Right atrium auricular region (tissue), 2 donors: ENCODE results near the gene ATP5PB. TPM values are rescaled to one million over a fixed set of nuclear protein-coding genes. Genes with fewer than 3 reads are reported as not detected.

Source experiments
- DNase-seq: peaks from one replicate; pipeline ENCODE4 v3.0.0-alpha.2; 2019; ENCODE audit warnings: low spot score
- H3K27ac ChIP-seq, 2 donors: fragments of 200-600 bp; sonication (generic); 1 replicate in 1 of 2; 2 replicates in 1 of 2; pipeline ENCODE4 v1.5.1; 2016 to 2019
- H3K27me3 ChIP-seq, 2 donors: fragments of 200-600 bp; sonication (generic); one replicate each; pipeline versions ENCODE4 v1.5.1 to v1.6.0; 2017 to 2019
- H3K36me3 ChIP-seq: fragments of 200-600 bp; sonication (generic); one replicate; pipeline ENCODE4 v1.5.1; 2016
- H3K4me1 ChIP-seq, 2 donors: fragments of 200-600 bp; sonication (generic); one replicate each; pipeline versions ENCODE4 v1.5.1 to v1.6.0; 2017 to 2019
- H3K4me3 ChIP-seq, 2 donors: fragments of 200-600 bp; sonication (generic); 1 replicate in 1 of 2; 2 replicates in 1 of 2; pipeline ENCODE4 v1.5.1; 2017 to 2019; ENCODE audit warnings: mild to moderate bottlenecking in 1 of 2, moderate library complexity in 1 of 2
- H3K9me3 ChIP-seq, 2 donors: fragments of 200-600 bp; sonication (generic); one replicate each; pipeline ENCODE4 v1.5.1; 2019
- total RNA-seq, 2 donors: library from RNA; depleted of rRNA; stranded (reverse); fragments of >200 nt; gene quantifications; one replicate each; pipeline ENCODE4 v1.1.0, GENCODE V29; 2016
- TF ChIP-seq, protein P1 (sequence below), 2 donors: fragments of 200-600 bp; sonication (generic); IDR thresholded peaks; one replicate each; pipeline ENCODE4 v1.5.1; 2019; ENCODE audit warnings: antibody characterized with exemption in 2 of 2

The ATP5PB gene
- total RNA-seq, 2 donors from 2014 or later, result 297 to 429 TPM

DNA sequence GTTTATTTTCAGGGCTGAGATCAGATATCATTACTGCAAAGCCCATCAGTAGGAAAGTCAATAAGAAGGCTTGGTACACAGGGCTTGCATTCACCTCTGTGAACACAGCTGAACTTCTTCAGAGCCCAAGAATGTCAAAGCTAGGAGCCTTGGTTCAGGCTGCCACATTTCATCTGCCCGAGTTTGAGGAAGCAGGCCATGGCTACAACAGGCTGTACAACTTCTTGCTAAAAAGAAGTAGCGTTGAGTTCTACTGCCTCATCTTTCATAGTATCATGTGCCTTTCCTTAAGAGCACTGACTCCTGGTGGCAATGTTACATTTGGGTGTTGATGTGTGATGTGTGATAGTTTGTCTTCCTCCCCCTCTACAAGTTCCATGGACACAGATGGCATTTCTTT, 34.6 kb downstream of the ATP5PB start:
- no peaks in the 10 kb centered on the region for H3K9me3 ChIP-seq
- H3K27ac ChIP-seq, result no peak overlapping the region
- no peak for DNase-seq
- no peaks in the 10 kb centered on the region for H3K27me3 ChIP-seq
- H3K4me3 ChIP-seq, result no peak overlapping the region
- TF ChIP-seq, protein P1, sequence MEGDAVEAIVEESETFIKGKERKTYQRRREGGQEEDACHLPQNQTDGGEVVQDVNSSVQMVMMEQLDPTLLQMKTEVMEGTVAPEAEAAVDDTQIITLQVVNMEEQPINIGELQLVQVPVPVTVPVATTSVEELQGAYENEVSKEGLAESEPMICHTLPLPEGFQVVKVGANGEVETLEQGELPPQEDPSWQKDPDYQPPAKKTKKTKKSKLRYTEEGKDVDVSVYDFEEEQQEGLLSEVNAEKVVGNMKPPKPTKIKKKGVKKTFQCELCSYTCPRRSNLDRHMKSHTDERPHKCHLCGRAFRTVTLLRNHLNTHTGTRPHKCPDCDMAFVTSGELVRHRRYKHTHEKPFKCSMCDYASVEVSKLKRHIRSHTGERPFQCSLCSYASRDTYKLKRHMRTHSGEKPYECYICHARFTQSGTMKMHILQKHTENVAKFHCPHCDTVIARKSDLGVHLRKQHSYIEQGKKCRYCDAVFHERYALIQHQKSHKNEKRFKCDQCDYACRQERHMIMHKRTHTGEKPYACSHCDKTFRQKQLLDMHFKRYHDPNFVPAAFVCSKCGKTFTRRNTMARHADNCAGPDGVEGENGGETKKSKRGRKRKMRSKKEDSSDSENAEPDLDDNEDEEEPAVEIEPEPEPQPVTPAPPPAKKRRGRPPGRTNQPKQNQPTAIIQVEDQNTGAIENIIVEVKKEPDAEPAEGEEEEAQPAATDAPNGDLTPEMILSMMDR (IDR thresholded peaks at IDR 0.05), result no peak
- peaks cover 0 to 14% of the 10 kb centered on the region in 2 donors for H3K4me1 ChIP-seq
- no peaks in the 10 kb centered on the region for H3K36me3 ChIP-seq

DNA sequence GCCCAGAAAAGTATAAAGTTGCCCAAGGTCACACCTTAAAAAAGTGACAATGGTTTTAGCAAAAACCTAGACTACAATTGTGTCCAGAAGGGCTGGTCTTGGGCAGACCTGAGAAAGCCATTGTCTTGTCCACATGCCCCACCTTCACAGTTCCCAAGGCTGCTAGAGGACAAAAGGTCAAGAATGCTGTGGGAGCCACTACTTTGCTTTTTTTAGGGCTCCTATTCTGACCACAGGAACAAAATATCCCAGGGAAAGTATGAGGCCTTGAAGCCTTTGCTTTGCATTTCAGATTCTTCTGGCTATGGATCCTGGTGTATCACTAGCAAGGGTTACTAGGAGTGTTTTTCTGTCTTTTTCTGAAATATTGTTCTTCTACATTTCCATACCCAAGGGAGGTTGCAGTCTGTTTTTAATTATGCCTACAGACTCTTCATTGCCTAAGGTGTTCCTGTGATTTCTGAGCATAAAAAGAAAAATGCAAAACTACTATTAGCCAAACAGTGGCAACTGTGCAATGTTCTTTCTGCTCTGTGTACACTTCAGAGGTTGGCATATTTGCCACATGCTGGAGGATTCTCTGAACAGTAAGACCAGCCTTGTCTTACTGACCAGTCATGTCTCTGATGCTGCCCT, 35.2 kb downstream of the ATP5PB start:
- DNase-seq, result no peak
- Histone ChIP-seq H3K9me3 (no peaks in the 10 kb centered on the region), H3K36me3 (no peaks in the 10 kb centered on the region), H3K4me1 (peaks cover 0 to 14% of the 10 kb centered on the region in 2 donors), H3K27me3 (no peaks in the 10 kb centered on the region), H3K27ac (no peak overlapping the region), H3K4me3 (no peak overlapping the region)
- TF ChIP-seq, protein P1 (IDR thresholded peaks at IDR 0.05), result no peak

DNA sequence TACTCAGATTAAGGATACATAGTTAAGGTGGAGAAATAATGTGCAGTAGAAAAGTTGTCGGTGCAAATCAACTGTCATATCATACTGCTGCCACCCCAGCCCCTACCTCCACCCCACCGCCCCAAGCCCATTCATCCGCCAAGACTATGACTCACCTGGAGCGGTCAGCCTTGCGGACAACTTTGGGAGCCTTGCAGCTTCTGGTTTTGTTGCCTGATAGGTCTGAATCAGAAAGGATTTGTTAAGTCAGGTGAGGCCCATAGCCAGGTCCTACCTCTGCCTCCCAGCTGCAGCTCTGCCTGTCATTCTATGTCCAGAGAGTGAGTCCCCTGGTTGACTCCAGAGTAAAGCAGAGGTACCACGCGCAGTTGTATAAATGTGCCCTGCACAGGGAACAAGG, 37.2 kb downstream of the ATP5PB start:
- H3K4me1 ChIP-seq, result peaks cover 0 to 14% of the 10 kb centered on the region in 2 donors
- no peak for DNase-seq

DNA sequence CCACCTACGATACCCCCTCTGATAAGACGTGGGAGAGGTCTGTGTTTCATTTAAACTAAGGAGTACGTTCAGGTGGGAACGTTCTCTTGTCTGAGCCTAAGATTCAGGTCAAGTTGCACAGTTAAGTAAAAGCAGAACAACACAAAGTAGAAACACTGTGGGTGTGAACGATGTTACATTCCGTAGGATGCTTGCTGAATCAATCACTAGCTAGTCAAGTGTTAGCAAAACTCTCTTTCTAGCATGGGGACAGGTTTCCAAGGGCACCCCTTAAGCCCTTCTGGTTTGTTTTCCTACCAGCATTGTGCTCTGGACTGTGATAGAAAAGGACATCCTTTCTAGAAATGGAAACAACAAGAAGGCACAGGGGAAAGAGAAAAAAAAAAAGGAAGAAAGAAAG, 37.9 kb downstream of the ATP5PB start:
- no peak overlapping the region for H3K4me3 ChIP-seq
- H3K36me3 ChIP-seq, result no peaks in the 10 kb centered on the region
- H3K27ac ChIP-seq, result no peak overlapping the region
- TF ChIP-seq, protein P1 (IDR thresholded peaks at IDR 0.05), result no peak
- no peaks in the 10 kb centered on the region for H3K27me3 ChIP-seq
- DNase-seq, result no peak
- peaks cover 0 to 9% of the 10 kb centered on the region in 2 donors for H3K4me1 ChIP-seq
- no peaks in the 10 kb centered on the region for H3K9me3 ChIP-seq

More for the DNA sequence above, 37.2 kb downstream of the ATP5PB start:
- Histone ChIP-seq H3K27ac (no peak overlapping the region), H3K4me3 (no peak overlapping the region), H3K27me3 (no peaks in the 10 kb centered on the region), H3K9me3 (no peaks in the 10 kb centered on the region), H3K36me3 (no peaks in the 10 kb centered on the region)
- TF ChIP-seq, protein P1 (IDR thresholded peaks at IDR 0.05), result no peak

DNA sequence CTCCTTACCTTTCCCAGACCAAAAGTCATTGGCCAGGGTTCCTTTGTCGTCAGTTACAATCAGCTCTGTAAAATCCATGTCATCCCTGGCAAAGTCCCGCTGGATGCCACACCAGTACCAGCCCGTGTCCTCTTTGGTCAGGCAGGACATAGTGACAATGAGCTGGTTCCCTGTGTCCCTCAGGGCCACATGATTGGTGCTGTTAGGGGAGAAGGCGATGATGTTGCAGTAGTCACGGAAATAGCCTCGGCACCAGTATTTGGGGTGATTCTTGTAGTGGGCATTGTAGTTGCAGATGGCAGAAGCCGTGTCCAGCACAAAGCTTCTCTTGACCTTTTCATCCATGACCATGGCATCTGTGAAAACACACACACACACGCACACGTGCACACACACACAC, 39.4 kb downstream of the ATP5PB start:
- no peaks in the 10 kb centered on the region for H3K9me3 ChIP-seq
- no peak overlapping the region for H3K4me3 ChIP-seq
- TF ChIP-seq, protein P1 (IDR thresholded peaks at IDR 0.05), result no peak
- H3K36me3 ChIP-seq, result no peaks in the 10 kb centered on the region
- no peaks in the 10 kb centered on the region for H3K27me3 ChIP-seq
- H3K27ac ChIP-seq, result peak overlapping the region in 1 of 2 donors; percentile 58
- peaks cover 0 to 5% of the 10 kb centered on the region in 2 donors for H3K4me1 ChIP-seq
- no peak for DNase-seq

DNA sequence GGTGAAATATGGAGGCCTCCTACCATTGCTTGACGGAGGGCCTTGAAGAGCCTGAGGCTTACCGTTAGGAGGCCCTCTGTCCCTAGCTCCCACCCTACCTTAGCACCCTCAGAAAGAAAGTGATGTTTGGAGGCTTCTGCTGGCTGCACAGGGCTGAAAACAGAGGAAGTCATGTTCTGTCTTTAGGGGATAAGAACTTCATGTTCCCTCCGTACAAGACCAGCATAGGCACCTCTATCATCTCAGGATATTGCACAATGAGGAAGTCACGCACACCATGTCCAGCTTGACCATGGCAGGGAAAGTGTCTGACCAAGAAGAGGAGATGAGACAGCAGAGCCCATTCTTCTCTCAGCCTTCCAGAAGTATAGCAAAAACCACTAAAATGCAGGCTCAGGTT, 40.3 kb downstream of the ATP5PB start:
- Histone ChIP-seq H3K4me1 (no peaks in the 10 kb centered on the region), H3K36me3 (no peaks in the 10 kb centered on the region)

More for the DNA sequence above, 40.3 kb downstream of the ATP5PB start:
- Histone ChIP-seq H3K27me3 (no peaks in the 10 kb centered on the region), H3K27ac (peak overlapping the region; percentile 15 to 58), H3K9me3 (no peaks in the 10 kb centered on the region), H3K4me3 (no peak overlapping the region)
- peak; percentile 60 for DNase-seq
- TF ChIP-seq, protein P1 (IDR thresholded peaks at IDR 0.05), result no peak
